CD4-positive, alpha-beta T cell treated with Interleukin-17A for 1 hour (primary cell): ENCODE measurements around the gene PRKAR1B.
"Not testable (repeated sequence)": the region's sequence is repeated elsewhere in the genome, so short reads cannot be mapped to it uniquely, and the experiment has no call there.

Experiments
- DNase-seq: peaks from one replicate; pipeline ENCODE4 v3.0.0-alpha.2; 2020

The PRKAR1B gene

DNA sequence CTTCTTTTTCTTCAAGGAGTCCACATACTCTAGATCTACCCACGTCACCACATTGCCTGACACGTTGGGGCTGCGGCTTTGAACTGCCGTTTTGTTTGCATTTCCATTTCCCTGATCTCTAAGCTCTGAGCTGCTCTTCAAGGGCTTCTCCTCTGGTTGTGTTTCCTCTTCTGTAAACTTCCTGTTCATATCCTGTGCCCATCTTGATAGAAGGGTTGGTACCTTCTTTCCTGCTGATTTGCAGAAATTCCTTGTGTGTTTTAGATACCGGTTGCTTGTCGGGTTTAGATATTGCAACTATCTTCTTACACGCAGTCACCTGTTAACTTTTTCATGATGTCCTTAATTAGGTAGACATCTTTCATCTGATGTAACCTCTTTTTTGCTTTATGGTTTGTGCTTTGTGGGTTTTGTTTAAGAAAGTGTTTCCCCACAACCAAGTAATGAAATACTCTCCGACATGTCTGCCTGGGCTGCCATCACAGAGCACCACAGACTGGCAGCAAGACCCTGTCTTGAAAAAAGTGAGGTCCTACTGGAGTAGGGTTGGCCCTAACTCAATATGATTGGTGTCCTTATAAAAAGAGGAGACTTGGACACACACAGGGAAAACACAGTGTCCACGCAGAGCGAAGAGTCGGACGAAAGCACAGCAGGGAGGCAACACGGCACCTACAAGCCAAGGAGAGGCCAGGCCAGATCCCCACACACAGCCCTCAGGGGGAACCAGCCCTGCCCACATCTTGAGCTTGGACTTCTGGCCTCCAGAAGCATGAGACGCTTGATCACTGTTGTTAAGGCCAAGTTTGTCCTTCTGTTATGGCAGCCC, 108.3 kb downstream of the PRKAR1B start:
- DNase-seq: peak; percentile 87

GRCh38 chr7:617614-618538, 109.2 kb downstream of the PRKAR1B start:
- peak; percentile 35 for DNase-seq

DNA sequence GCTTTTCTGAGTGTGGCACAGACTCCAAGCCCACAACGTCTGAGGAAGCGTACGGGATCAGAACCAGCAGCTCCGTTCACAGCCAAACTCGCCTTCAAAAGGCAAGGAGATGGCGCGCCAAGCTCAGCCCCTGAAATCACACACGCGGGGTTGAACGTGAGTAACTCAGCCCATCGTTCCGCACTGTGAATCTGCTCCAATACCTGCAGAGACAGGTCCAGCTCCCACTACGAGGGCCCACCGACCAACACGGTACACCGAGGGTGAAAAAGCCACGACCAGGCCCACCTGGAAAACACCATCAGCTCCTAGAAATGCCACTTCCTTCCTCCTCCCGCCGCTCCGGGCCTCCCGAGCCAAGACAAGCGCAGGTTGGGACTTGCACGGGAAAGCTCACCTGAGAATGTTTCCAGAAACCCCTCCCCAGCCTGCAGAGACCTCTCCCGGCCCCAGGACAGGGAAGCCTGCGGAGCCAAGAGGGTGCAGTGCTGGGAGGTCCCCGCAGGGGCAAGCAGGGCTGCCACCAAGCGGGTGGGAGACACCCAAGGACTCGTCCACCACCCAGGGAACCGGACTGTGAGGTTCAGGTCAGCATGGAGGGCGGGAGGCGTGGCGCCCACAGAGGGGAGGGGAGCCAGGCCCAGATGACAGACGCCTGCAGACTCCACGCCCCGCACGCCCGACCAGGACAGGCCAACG, 113.5 kb downstream of the PRKAR1B start:
- no peak for DNase-seq

- DNase-seq: not testable (repeated sequence)
These were observed 115.2 kb downstream of the PRKAR1B start for GRCh38 chr7:611837-612236.

GRCh38 chr7:611281-611810, 115.7 kb downstream of the PRKAR1B start:
- no peak for DNase-seq

DNA sequence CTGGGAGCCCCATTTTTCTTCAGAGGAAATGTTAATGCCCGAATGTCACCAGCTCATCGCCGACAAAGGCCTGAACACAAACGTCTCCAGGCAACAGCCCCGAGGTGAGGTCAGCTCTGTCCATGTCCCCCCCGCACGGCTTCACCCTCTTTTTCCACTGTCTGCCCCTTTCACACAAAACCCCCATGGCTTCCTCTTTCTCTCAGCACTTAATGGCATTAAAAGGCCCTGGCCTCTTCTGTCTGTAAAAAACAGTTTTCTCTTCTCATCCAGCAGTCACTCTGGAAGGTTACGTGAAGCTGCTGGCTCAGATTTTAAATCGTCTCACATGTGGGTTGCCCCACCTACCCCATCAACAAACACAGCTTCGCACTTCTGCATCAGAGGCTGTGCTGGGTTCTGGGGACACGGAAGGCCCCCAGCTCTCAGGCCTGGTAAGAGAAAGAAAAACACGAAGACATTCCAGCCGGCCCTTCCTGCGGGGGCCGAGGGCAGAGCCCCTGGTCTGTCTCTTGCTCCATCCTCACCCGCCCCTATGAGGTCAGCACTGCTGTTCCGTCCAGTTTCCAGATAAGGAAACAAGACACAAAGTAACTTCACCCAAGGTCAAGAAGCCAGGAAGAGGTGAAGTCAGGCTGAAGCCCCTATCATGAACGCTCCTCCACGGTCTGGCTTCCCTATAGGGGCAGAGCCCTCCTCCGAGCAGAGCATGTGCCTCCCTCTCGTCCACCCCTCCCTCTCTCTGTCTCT, 116.4 kb downstream of the PRKAR1B start:
- peak; percentile 62 for DNase-seq

DNA sequence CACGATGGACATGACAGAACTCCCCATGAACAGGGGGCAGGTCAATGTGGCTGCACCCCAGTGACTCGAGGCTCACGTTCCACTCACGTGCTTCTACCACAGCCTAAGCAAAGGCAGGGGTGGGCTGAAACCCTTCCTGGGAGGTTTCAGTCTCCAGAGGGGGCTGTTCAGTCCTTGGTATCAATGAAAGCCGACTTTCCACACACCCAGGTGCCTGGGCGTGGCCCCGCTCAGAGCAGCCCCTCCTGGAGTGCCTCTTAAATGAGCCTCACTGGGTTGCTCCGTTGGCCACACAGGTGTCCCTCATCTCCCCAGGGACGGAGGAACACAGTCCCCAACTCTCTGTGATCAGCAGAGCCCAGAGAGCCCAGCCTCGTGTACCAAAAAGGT, 116.9 kb downstream of the PRKAR1B start:
- no peak for DNase-seq

DNA sequence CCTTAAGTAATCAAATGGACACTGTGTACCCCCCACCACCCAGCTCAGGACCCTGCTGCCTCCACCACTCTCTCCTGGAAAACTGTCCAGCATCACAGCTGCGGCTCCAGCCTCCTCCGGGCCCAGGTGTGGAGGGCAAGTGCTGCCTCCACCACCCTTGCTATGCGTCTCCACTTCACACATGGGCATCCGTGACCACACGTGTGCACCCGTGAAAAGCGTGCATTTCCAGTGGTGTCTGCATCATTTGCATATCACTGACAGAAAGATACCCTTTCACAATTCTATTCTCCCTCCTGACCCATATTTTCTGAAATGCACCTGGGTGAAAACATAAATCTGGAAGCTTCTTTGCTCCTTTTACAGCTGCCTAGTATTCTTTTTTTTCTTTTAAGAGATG, 117.7 kb downstream of the PRKAR1B start:
- DNase-seq: no peak

DNA sequence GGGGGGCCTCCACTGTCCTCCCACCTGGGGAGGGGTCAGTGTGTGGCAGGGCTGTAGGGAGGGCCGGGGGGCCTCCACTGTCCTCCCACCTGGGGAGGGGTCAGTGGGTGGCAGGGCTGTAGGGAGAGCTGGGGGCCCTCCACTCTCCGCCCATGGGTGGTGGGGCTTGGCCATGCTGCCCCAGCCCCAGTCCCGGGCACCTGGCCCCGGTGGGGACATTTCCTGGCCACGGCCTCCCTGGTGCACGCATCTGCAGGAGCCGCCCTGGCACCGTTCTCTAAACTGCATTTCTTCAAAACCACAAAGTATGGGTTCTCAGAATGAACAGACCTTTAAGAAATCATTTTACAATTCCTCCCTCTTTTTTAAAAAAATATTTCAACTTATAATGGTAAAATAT, 118.1 kb downstream of the PRKAR1B start:
- DNase-seq: no peak

DNA sequence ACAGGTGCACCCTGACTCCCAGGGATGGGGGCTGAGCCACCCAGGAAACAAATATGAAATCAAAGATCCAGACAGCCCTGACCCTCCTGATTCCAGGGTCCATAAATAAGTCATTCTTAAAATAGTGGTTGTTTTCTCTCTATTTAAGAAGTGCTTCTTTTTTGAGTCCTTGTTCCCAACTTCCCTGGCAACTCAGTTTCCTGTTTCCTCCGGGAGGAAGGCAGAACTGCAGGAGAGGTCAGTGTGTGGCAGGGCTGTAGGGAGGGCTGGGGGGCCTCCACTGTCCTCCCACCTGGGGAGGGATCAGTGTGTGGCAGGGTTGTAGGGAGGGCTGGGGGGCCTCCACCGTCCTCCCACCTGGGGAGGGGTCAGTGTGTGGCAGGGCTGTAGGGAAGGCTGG, 118.7 kb downstream of the PRKAR1B start:
- DNase-seq: no peak

GRCh38 chr7:607938-608337, 119.1 kb downstream of the PRKAR1B start:
- peak; percentile 56 for DNase-seq

DNA sequence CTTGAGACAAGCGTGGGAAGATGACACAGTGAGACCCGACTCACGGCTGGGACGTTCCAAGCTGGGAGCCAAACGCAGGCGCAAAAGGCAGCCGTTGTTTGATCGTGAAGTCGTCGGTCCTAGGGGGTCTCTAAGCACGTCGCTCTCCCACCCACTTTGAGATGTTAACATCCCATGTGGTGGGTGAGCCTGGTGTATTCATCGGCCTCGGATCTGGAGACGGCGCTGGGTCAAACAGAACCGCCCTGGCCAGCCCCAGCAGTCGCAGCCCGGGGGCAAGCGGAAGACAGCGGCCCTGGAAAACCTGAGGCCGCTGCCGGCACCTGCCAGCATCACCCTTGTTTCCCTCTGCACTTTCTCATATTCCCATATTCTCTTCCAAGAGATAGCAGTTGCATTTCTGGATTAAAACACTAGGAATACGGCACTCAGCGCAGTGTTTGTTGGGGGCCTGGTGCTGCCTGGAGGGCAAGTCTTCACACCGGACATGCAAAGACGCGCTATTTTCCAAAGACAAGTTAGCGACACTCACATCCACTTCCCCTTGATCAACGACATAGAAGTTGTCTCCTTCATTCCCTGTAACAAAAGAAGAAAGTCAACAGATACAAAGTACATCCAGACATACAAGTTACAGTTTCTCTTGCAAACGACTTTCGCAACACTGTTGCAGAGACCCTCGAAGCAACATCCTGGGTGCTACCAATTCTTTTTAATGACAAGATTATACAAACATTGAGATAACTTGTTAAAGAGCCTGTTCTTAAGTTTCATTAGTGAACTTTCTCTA, 121.2 kb downstream of the PRKAR1B start:
- DNase-seq: no peak

DNA sequence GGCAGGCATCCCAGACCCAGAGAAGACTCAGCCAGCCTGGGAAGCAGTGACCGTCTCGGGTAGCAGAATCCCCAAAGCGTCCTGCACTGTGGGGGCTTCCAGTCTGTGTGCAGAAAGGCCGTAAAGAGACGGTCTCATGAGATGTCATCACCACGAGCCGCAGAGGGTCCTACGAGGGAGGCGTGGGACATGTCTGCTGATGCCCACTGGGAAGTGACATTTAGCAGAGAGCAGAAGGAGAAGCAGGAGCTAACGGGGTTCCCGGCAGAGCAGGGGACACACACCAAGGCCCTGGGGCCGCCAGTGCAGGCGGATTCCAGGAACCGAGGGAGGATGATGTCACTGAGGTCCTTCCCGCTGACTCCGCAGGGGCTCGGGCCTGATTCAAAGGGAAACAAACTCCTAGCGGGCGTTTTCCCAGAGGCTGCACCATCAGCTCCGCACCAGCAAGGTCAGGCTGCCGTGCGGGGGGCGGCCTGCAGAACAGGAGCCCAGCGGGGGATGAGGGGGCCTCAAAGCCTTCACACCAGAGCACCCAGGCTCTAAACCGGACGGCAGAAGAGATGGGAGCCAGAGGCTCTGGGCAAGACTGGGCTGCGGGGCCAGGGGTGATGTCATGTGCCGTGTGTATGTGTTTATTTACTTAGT, 122.1 kb downstream of the PRKAR1B start:
- no peak for DNase-seq

GRCh38 chr7:604001-604883, 122.8 kb downstream of the PRKAR1B start:
- DNase-seq: peak; percentile 95

GRCh38 chr7:603152-603951, 123.7 kb downstream of the PRKAR1B start:
- peak; percentile 82 for DNase-seq

GRCh38 chr7:602341-603141, 124.5 kb downstream of the PRKAR1B start:
- peak; percentile 52 for DNase-seq

DNA sequence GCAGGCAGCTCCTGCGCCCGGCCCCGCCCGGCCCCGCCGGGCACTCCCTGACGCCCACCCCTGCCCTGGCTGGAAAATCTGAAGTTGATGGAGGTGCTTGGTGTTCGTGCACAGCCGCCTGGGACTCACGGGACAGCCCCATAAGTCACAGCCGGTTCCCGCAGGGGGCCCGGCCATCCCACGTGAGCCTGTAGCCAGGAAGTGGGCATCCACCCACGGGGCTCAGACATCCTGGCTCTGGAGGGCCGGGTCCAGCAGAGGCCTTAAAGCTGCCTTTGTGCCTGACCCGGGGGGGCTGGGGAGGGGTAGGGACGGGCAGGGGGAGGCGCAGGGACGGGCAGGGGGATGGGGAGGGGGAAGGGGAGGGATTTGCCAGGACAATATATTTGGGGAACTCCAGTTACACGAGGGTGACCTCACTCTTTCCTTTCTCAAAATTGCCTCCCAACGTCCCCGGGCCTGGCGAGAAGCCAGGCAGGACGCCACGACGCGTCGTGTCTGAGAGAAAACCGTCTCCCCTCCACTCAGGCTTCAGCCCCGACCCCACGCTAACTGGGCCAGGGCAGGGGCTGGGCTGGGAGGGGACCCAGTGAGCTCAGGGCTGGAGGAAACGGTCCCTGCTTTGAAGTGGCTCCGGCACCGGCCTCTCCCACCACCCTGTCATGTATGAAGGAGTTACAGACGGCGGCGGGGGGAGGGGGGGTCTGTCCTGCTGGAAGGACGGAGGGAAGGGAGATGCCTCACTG, 125.3 kb downstream of the PRKAR1B start:
- DNase-seq: peak; percentile 91
